Ovary (tissue), 3 donors: ENCODE measurements around the gene HILPDA.

ENCODE experiments used
- EP300 ChIP-seq: sonication (generic); formaldehyde crosslinking; IDR thresholded peaks from one replicate; pipeline ENCODE4 v1.6.1; 2017; ENCODE audit warnings: antibody characterized with exemption
- POLR2A ChIP-seq: fragments of 450-650 bp; IDR thresholded peaks from one replicate; pipeline ENCODE4 v1.6.1; 2017; ENCODE audit warnings: antibody characterized with exemption, mild to moderate bottlenecking, moderate library complexity
- TF ChIP-seq, protein P1 (sequence below), 3 donors: fragments of 450-650 bp in 2 of 3; fragments of 200-600 bp in 1 of 3; IDR thresholded peaks; one replicate each; pipeline versions ENCODE4 v1.5.1 to v1.8.0; 2016 to 2022; ENCODE audit warnings: antibody characterized with exemption in 3 of 3, mild to moderate bottlenecking in 1 of 3
- donor health status: DM: no; HTN: no; CAD: no.

DNA sequence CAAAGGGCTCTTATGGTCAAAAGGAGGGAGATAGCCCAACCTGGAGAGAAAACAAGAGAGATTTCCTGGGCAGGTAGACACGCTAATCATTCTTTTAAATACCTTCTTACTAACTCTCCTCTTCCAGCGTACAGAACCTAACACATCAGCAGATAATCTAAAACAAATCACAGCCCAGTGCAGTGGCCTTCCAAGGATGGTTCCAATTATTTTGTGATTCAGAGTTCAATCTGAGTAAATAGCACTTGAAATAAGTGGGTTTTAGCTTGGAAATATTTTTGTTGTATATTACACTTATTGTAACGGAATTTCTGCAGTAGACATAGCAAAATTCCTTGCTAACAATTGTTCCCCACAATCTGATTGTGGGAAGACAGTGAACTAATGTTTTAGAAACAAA, 38.6 kb upstream of the HILPDA start:
- TF ChIP-seq, protein P1, sequence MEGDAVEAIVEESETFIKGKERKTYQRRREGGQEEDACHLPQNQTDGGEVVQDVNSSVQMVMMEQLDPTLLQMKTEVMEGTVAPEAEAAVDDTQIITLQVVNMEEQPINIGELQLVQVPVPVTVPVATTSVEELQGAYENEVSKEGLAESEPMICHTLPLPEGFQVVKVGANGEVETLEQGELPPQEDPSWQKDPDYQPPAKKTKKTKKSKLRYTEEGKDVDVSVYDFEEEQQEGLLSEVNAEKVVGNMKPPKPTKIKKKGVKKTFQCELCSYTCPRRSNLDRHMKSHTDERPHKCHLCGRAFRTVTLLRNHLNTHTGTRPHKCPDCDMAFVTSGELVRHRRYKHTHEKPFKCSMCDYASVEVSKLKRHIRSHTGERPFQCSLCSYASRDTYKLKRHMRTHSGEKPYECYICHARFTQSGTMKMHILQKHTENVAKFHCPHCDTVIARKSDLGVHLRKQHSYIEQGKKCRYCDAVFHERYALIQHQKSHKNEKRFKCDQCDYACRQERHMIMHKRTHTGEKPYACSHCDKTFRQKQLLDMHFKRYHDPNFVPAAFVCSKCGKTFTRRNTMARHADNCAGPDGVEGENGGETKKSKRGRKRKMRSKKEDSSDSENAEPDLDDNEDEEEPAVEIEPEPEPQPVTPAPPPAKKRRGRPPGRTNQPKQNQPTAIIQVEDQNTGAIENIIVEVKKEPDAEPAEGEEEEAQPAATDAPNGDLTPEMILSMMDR (IDR thresholded peaks at IDR 0.05): no peak
- no peak for TF ChIP-seq POLR2A
- no peak for TF ChIP-seq EP300
